Neural cell (in vitro differentiated cells): ENCODE results near the gene TPCN1. TPM values are rescaled to one million over a fixed set of nuclear protein-coding genes. Genes with fewer than 3 reads are reported as not detected.

Experiments
- H2AFZ ChIP-seq: fragments of 200-600, 300-800 bp; sonication (generic), shearing (Covaris generic); 2 replicates; pipeline ENCODE4 v1.6.0; 2014; ENCODE audit warnings: low read depth, mild to moderate bottlenecking, antibody characterized with exemption, low read length, moderate library complexity
- H3F3A ChIP-seq: fragments of 200-600 bp; shearing (Covaris generic); 2 replicates; pipeline ENCODE4 v1.6.1; 2016; ENCODE audit warnings: mild to moderate bottlenecking, moderate library complexity, mixed read lengths, antibody characterized with exemption, low read length; ENCODE audit not compliant: insufficient read depth, poor library complexity, severe bottlenecking
- H3K27ac ChIP-seq: fragments of 200-600, 300-800 bp; sonication (generic), shearing (Covaris generic); 2 replicates; pipeline ENCODE4 v1.5.1; 2014; ENCODE audit warnings: mild to moderate bottlenecking, low read length, moderate library complexity
- H3K27me3 ChIP-seq: fragments of 300-800, 200-600 bp; sonication (generic), shearing (Covaris generic); 2 replicates; pipeline ENCODE4 v1.6.0; 2014; ENCODE audit warnings: mild to moderate bottlenecking, low read depth, low read length, moderate library complexity; ENCODE audit not compliant: insufficient read depth
- H3K36me3 ChIP-seq: fragments of 300-800, 200-600 bp; sonication (generic), shearing (Covaris generic); 2 replicates; pipeline ENCODE4 v1.5.1; 2014; ENCODE audit warnings: mild to moderate bottlenecking, antibody characterized with exemption, low read length, moderate library complexity; ENCODE audit not compliant: insufficient read depth
- H3K4me2 ChIP-seq: fragments of 300-800, 200-600 bp; sonication (generic), shearing (Covaris generic); 2 replicates; pipeline ENCODE4 v1.6.0; 2014; ENCODE audit warnings: mild to moderate bottlenecking, low read length
- H3K4me3 ChIP-seq: fragments of 300-800, 200-600 bp; sonication (generic), shearing (Covaris generic); 2 replicates; pipeline ENCODE4 v1.5.1; 2014; ENCODE audit warnings: mild to moderate bottlenecking, low read length, moderate library complexity
- H3K79me2 ChIP-seq: fragments of 200-600 bp; shearing (Covaris generic); replicated peaks from 2 replicates; pipeline ENCODE4 v1.6.0; 2014; ENCODE audit warnings: mild to moderate bottlenecking, low read length, moderate library complexity; ENCODE audit not compliant: insufficient read depth
- H3K9ac ChIP-seq: fragments of 300-800, 200-600 bp; sonication (generic), shearing (Covaris generic); 2 replicates; pipeline ENCODE4 v1.6.1; 2016; ENCODE audit warnings: mild to moderate bottlenecking, low read length, mixed read lengths
- H3K9me2 ChIP-seq: fragments of 200-600 bp; shearing (Covaris generic); 2 replicates; pipeline ENCODE4 v1.6.1; 2016; ENCODE audit warnings: mild to moderate bottlenecking, low read length, mixed read lengths; ENCODE audit not compliant: insufficient read depth
- H3K9me3 ChIP-seq: fragments of 200-600, 300-800 bp; sonication (generic), shearing (Covaris generic); 2 replicates; pipeline ENCODE4 v1.6.1; 2016; ENCODE audit warnings: mild to moderate bottlenecking, mixed run types, low read length, moderate library complexity, mixed read lengths
- H4K20me1 ChIP-seq: fragments of 200-600 bp; shearing (Covaris generic); 2 replicates; pipeline ENCODE4 v1.6.1; 2016; ENCODE audit warnings: mild to moderate bottlenecking, mixed run types; ENCODE audit not compliant: insufficient read depth
- CTCF ChIP-seq: fragments of 450-650 bp; IDR thresholded peaks from 2 replicates; pipeline ENCODE4 v1.5.1; 2014; ENCODE audit warnings: antibody characterized with exemption, mild to moderate bottlenecking, moderate library complexity; ENCODE audit not compliant: poor library complexity, severe bottlenecking
- EP300 ChIP-seq: fragments of 450-650 bp; conservative IDR thresholded peaks from 2 replicates; pipeline ENCODE4 v1.6.1; 2014; ENCODE audit warnings: antibody characterized with exemption, mild to moderate bottlenecking, moderate library complexity; ENCODE audit not compliant: poor library complexity, severe bottlenecking
- EZH2 ChIP-seq: fragments of 200-600, 300-800 bp; shearing (Covaris generic), sonication (generic); IDR thresholded peaks from 2 replicates; pipeline ENCODE4 v1.6.1; 2014; ENCODE audit warnings: antibody characterized with exemption, low read length, borderline replicate concordance, mild to moderate bottlenecking; ENCODE audit not compliant: insufficient read depth, poor library complexity, severe bottlenecking
- MXI1 ChIP-seq: fragments of 450-650 bp; conservative IDR thresholded peaks from 2 replicates; pipeline ENCODE4 v1.6.1; 2014; ENCODE audit warnings: antibody characterized with exemption, mild to moderate bottlenecking; ENCODE audit not compliant: poor library complexity, severe bottlenecking
- POLR2AphosphoS5 ChIP-seq: IDR thresholded peaks from 2 replicates; pipeline ENCODE4 v1.6.1; 2012
- RAD21 ChIP-seq: fragments of 450-650 bp; conservative IDR thresholded peaks from 2 replicates; pipeline ENCODE4 v1.6.1; 2014; ENCODE audit warnings: antibody characterized with exemption, mild to moderate bottlenecking, moderate library complexity
- SMC3 ChIP-seq: fragments of 450-650 bp; conservative IDR thresholded peaks from 2 replicates; pipeline ENCODE4 v1.6.1; 2014; ENCODE audit warnings: antibody characterized with exemption, mild to moderate bottlenecking, moderate library complexity; ENCODE audit not compliant: poor library complexity
- TAF1 ChIP-seq: IDR thresholded peaks from 2 replicates; pipeline ENCODE4 v1.6.1; 2012; ENCODE audit warnings: low read depth
- polyA minus RNA-seq: library from RNA; depleted of rRNA, polyadenylated mRNA; stranded (reverse); fragments of >200 nt; gene quantifications from 2 replicates; pipeline ENCODE4 v1.2.3, GENCODE V29; 2014
- polyA plus RNA-seq: library from polyadenylated mRNA; depleted of rRNA; stranded (reverse); fragments of >200 nt; gene quantifications from 2 replicates; pipeline ENCODE4 v1.2.3, GENCODE V29; 2014
- TF ChIP-seq, protein P1 (sequence below): IDR thresholded peaks from 2 replicates; pipeline ENCODE4 v1.6.1; 2012; ENCODE audit warnings: borderline replicate concordance

The TPCN1 gene
- polyA plus RNA-seq (3.8 and 4.0 TPM in 2 replicates), polyA minus RNA-seq (2.2 and 2.3 TPM in 2 replicates)

GRCh38 chr12:113221181-113221996, at the start of gene TPCN1:
Gene TPCN1 (plus strand): TSS chr12:113221464. CDS start chr12:113226853, 5,389 bp downstream.
- TF ChIP-seq MXI1 (peak; percentile 85), SMC3 (peak; percentile 27), EP300 (peak; percentile 12), TAF1 (no peak), POLR2AphosphoS5 (peak; percentile 77), RAD21 (peak; percentile 28), EZH2 (no peak), CTCF (no peak)
- TF ChIP-seq, protein P1, sequence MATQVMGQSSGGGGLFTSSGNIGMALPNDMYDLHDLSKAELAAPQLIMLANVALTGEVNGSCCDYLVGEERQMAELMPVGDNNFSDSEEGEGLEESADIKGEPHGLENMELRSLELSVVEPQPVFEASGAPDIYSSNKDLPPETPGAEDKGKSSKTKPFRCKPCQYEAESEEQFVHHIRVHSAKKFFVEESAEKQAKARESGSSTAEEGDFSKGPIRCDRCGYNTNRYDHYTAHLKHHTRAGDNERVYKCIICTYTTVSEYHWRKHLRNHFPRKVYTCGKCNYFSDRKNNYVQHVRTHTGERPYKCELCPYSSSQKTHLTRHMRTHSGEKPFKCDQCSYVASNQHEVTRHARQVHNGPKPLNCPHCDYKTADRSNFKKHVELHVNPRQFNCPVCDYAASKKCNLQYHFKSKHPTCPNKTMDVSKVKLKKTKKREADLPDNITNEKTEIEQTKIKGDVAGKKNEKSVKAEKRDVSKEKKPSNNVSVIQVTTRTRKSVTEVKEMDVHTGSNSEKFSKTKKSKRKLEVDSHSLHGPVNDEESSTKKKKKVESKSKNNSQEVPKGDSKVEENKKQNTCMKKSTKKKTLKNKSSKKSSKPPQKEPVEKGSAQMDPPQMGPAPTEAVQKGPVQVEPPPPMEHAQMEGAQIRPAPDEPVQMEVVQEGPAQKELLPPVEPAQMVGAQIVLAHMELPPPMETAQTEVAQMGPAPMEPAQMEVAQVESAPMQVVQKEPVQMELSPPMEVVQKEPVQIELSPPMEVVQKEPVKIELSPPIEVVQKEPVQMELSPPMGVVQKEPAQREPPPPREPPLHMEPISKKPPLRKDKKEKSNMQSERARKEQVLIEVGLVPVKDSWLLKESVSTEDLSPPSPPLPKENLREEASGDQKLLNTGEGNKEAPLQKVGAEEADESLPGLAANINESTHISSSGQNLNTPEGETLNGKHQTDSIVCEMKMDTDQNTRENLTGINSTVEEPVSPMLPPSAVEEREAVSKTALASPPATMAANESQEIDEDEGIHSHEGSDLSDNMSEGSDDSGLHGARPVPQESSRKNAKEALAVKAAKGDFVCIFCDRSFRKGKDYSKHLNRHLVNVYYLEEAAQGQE, result no peak
- no peaks in the 10 kb centered on the region for H3K79me2 ChIP-seq
- H3K9ac ChIP-seq, result peak within 1 kb of the TSS; percentile 65
- H3F3A ChIP-seq, result no peaks in the 10 kb centered on the region
- peak within 1 kb of the TSS; percentile 65 for H3K4me2 ChIP-seq
- H3K36me3 ChIP-seq, result no peaks in the 10 kb centered on the region
- no peak within 1 kb of the TSS for H3K27ac ChIP-seq
- H3K9me2 ChIP-seq, result no peaks in the 10 kb centered on the region
- no peaks in the 10 kb centered on the region for H4K20me1 ChIP-seq
- peak within 1 kb of the TSS; percentile 74 for H3K4me3 ChIP-seq
- H3K27me3 ChIP-seq, result no peaks in the 10 kb centered on the region
- H3K9me3 ChIP-seq, result no peaks in the 10 kb centered on the region
- H2AFZ ChIP-seq, result peak within 1 kb of the TSS; percentile 51

DNA sequence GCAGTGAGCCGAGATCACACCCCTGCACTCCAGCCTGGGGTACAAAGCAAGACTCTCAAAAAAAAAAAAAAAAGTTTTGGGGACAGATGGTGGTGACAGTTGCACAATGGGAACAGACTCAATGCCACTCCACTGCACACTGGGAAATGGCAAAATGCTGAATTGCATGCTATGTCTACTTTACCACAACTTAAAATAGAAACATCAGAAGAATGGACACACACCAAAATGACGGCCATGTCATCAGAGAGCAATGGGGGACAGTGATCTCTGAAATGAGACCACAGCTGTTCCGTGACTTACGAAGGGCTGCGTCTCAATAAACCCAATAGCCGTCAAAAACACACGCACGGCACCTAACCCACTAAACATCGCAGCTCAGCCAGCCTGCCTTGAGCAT, 49.7 kb upstream of the TPCN1 start:
- peaks cover 3% of the 10 kb centered on the region for H3K36me3 ChIP-seq
- no peak overlapping the region for H3K27ac ChIP-seq
- no peaks in the 10 kb centered on the region for H3K79me2 ChIP-seq
- no peaks in the 10 kb centered on the region for H4K20me1 ChIP-seq
- no peaks in the 10 kb centered on the region for H3K27me3 ChIP-seq
- H3K9me3 ChIP-seq, result no peaks in the 10 kb centered on the region
- H3K9me2 ChIP-seq, result no peaks in the 10 kb centered on the region
- H3K4me3 ChIP-seq, result no peak overlapping the region
- no peak overlapping the region for H3K9ac ChIP-seq
- H3K4me2 ChIP-seq, result no peak overlapping the region
- no peak overlapping the region for H2AFZ ChIP-seq
- TF ChIP-seq, protein P1, result no peak
- TF ChIP-seq RAD21 (no peak), CTCF (no peak), POLR2AphosphoS5 (no peak), EZH2 (no peak), SMC3 (no peak), EP300 (no peak), MXI1 (no peak), TAF1 (no peak)
- H3F3A ChIP-seq, result no peaks in the 10 kb centered on the region
